Suprapubic skin (tissue), 4 donors: Measurements from ENCODE around the gene CDC25C. TPM values are rescaled to one million over a fixed set of nuclear protein-coding genes. Genes with fewer than 3 reads are reported as not detected.

ENCODE experiments used
- DNase-seq, 2 donors: peaks; one replicate each; pipeline ENCODE4 v3.0.0-alpha.2; 2019; ENCODE audit warnings: low spot score in 2 of 2
- H3K27ac ChIP-seq: fragments of 200-600 bp; sonication (generic); one replicate; pipeline ENCODE4 v1.5.1; 2019
- H3K27me3 ChIP-seq: fragments of 200-600 bp; sonication (generic); one replicate; pipeline ENCODE4 v1.5.1; 2019
- H3K36me3 ChIP-seq: fragments of 200-600 bp; sonication (generic); one replicate; pipeline ENCODE4 v1.5.1; 2019
- H3K4me1 ChIP-seq: fragments of 200-600 bp; sonication (generic); one replicate; pipeline ENCODE4 v1.5.1; 2019
- H3K4me3 ChIP-seq: fragments of 200-600 bp; sonication (generic); one replicate; pipeline ENCODE4 v1.5.1; 2019; ENCODE audit warnings: mild to moderate bottlenecking
- H3K9me3 ChIP-seq: fragments of 200-600 bp; sonication (generic); one replicate; pipeline ENCODE4 v1.5.1; 2019
- EP300 ChIP-seq: sonication (generic); formaldehyde crosslinking; IDR thresholded peaks from one replicate; pipeline ENCODE4 v1.6.1; 2017; ENCODE audit warnings: antibody characterized with exemption
- POLR2A ChIP-seq, 2 donors: fragments of 450-650 bp; IDR thresholded peaks; one replicate each; pipeline ENCODE4 v1.6.1; 2017; ENCODE audit warnings: antibody characterized with exemption in 2 of 2, mild to moderate bottlenecking in 2 of 2, moderate library complexity in 2 of 2
- POLR2AphosphoS5 ChIP-seq, 3 donors: sonication (generic); formaldehyde crosslinking; IDR thresholded peaks; one replicate each; pipeline ENCODE4 v1.6.1; 2017; ENCODE audit warnings: antibody characterized with exemption in 3 of 3
- WGBS: methylation state at CpG from one replicate; pipeline ENCODE4 v1.1.5; 2018; 5-methylcytosine and 5-hydroxymethylcytosine counted together
- total RNA-seq, 4 donors: library from RNA; depleted of rRNA; stranded (reverse); fragments of >200 nt; gene quantifications; one replicate each; pipeline ENCODE4 v1.1.0, GENCODE V29; 2016
- TF ChIP-seq, protein P1 (sequence below), 2 donors: fragments of 200-600 bp in 1 of 2; fragments of 450-650 bp in 1 of 2; sonication (generic) in 1 of 2; IDR thresholded peaks; one replicate each; pipeline ENCODE4 v1.5.1; 2016 to 2019; ENCODE audit warnings: antibody characterized with exemption in 2 of 2, mild to moderate bottlenecking in 1 of 2, moderate library complexity in 1 of 2

The CDC25C gene
- total RNA-seq, 4 donors from 2014 or later = 0.38 to 1.6 (median 1.3) TPM

DNA sequence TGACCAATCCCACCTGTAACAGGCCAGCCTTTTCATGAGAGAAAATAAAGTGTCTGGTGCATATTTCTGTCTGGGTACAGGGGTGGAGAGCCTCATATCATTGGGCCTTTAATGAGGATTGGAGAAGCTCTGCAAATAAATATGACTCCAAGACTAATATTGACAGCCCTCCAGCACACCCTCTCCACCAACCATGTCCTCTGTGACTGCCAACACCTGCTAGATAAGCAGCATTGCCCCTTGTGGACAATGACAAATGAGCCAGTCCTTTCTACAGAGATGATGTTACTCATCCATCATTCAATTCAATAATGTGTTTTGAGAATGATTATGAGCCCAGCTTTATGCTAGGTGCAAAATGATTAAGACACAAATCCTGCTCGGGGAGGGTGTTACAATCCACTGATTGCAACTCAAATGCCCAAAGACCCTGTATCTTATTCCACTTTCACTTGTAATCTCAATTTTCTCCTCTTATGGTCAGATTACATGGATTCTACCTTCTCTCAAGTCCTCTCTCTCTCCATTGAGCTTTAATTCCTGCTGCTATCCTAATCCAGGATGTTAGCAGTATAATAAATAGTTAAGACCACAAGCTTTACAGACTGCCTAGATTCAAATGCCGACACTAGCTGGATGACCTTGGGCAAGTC is 55.1 kb downstream of the CDC25C start:
- no peaks in the 10 kb centered on the region for H3K36me3 ChIP-seq
- WGBS = 78% methylated on average over 2 of the region's 2 CpGs
- peaks cover 12% of the 10 kb centered on the region for H3K27me3 ChIP-seq
- no peak for TF ChIP-seq POLR2AphosphoS5 (IDR thresholded peaks at IDR 0.05)
- TF ChIP-seq POLR2A (IDR thresholded peaks at IDR 0.05) = no peak
- no peak for TF ChIP-seq EP300
- TF ChIP-seq, protein P1, sequence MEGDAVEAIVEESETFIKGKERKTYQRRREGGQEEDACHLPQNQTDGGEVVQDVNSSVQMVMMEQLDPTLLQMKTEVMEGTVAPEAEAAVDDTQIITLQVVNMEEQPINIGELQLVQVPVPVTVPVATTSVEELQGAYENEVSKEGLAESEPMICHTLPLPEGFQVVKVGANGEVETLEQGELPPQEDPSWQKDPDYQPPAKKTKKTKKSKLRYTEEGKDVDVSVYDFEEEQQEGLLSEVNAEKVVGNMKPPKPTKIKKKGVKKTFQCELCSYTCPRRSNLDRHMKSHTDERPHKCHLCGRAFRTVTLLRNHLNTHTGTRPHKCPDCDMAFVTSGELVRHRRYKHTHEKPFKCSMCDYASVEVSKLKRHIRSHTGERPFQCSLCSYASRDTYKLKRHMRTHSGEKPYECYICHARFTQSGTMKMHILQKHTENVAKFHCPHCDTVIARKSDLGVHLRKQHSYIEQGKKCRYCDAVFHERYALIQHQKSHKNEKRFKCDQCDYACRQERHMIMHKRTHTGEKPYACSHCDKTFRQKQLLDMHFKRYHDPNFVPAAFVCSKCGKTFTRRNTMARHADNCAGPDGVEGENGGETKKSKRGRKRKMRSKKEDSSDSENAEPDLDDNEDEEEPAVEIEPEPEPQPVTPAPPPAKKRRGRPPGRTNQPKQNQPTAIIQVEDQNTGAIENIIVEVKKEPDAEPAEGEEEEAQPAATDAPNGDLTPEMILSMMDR (IDR thresholded peaks at IDR 0.05) = no peak
- no peaks in the 10 kb centered on the region for H3K9me3 ChIP-seq
- no peak overlapping the region for H3K27ac ChIP-seq
- no peak for DNase-seq
- no peak overlapping the region for H3K4me3 ChIP-seq
- peaks cover 9% of the 10 kb centered on the region for H3K4me1 ChIP-seq

DNA sequence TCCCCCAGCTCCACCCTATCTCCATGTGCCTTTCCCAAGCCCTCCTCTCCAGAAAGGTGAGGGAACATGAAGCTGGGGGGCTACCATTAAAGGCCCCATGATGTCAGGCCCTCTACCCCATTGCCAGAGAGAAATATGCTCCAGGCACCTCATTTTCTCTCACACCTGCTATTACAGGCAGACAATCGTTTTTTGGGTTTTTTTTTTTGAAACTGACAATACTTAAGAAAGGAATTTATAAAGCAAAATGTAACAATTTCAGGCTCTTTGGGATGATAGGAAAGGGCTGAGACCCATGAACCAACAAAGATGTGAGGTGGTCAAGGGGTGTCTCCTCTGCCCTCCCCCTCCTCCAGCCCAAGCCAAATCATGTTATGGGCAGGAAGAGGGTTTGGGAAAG is 55.7 kb downstream of the CDC25C start:
- WGBS = 45% methylated on average over 1 of the region's 1 CpG
- peaks cover 12% of the 10 kb centered on the region for H3K27me3 ChIP-seq
- no peaks in the 10 kb centered on the region for H3K36me3 ChIP-seq
- peaks cover 9% of the 10 kb centered on the region for H3K4me1 ChIP-seq
- no peak for DNase-seq
- H3K4me3 ChIP-seq = no peak overlapping the region
- no peaks in the 10 kb centered on the region for H3K9me3 ChIP-seq
- TF ChIP-seq EP300 (no peak), POLR2A (IDR thresholded peaks at IDR 0.05) (no peak), POLR2AphosphoS5 (IDR thresholded peaks at IDR 0.05) (no peak)
- TF ChIP-seq, protein P1 (IDR thresholded peaks at IDR 0.05) = no peak
- H3K27ac ChIP-seq = no peak overlapping the region

DNA sequence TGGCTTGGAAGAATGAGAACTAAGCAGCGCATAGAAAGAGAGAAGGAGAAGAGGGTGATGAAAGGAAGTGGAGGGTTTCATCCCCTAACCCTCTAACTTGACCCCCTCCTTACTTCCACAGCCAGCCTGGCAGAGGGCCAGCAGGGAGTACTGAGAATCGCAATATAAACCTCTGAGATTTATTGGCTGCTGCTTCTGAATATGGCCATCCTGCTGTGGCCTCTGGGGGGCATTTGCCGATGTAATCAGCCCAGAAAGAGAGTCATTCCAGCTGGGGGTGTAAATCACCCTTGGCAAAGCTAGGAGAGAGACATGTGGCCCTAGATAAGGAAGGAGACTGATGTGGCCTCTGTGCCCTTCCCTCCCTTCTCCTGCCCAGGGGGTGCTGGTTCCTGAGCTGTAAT is 56.2 kb downstream of the CDC25C start:
- H3K36me3 ChIP-seq = no peaks in the 10 kb centered on the region
- H3K27me3 ChIP-seq = peaks cover 12% of the 10 kb centered on the region
- TF ChIP-seq, protein P1 (IDR thresholded peaks at IDR 0.05) = no peak
- no peak for TF ChIP-seq POLR2AphosphoS5 (IDR thresholded peaks at IDR 0.05)
- TF ChIP-seq POLR2A (IDR thresholded peaks at IDR 0.05) = no peak
- no peak for TF ChIP-seq EP300
- no peaks in the 10 kb centered on the region for H3K9me3 ChIP-seq
- H3K4me3 ChIP-seq = no peak overlapping the region
- H3K4me1 ChIP-seq = peaks cover 9% of the 10 kb centered on the region
- H3K27ac ChIP-seq = no peak overlapping the region
- 62% methylated on average over 3 of the region's 3 CpGs for WGBS
- DNase-seq = no peak

DNA sequence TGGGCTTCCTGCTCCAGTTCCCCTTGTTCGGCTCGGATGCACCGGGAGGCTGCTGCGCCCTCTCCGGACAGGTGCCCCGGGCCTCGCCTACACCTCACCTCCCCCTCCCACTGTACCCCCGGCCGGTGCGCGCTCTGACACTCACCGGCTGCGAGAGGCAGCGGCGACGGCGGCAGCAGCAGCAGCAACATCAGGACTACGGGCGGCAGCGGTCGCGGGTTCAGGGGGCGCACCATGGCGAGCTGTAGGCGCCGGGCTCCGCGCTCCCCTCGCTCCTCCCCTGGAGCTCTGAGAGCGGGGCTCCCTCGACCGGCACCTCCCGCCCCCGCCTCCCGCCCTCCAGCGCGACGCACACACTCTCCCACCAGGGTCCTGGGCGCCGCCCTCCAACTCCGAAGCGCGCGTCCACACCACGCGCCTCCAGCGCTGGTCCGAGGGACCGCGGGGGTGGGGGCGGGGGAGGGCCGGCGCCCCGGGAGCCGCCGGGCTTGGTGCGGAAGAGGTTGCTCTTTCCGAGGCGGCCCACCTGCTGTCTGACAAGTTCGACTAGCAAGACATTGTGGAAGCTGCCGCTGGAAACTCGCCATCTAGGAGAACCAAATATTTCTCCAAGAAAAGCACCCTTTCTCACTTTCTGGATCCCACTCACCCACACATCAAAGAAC is 57.3 kb downstream of the CDC25C start, which contains the start of gene GFRA3:
Gene GFRA3 (minus strand): TSS at position 433 of the 665 bp plus-strand sequence. CDS start 197 bp downstream, at position 236.
- H3K9me3 ChIP-seq = no peaks in the 10 kb centered on the region
- peaks cover 12% of the 10 kb centered on the region for H3K27me3 ChIP-seq
- peak within 1 kb of the TSS; percentile 52 for H3K4me3 ChIP-seq
- H3K27ac ChIP-seq = no peak within 1 kb of the TSS
- DNase-seq = no peak
- TF ChIP-seq POLR2AphosphoS5 (IDR thresholded peaks at IDR 0.05) = no peak
- no peak for TF ChIP-seq POLR2A (IDR thresholded peaks at IDR 0.05)
- TF ChIP-seq, protein P1 (IDR thresholded peaks at IDR 0.05) = no peak
- TF ChIP-seq EP300 = no peak
- H3K36me3 ChIP-seq = no peaks in the 10 kb centered on the region
- WGBS = 5% methylated on average over 8 of the region's 62 CpGs
- peaks cover 9% of the 10 kb centered on the region for H3K4me1 ChIP-seq

DNA sequence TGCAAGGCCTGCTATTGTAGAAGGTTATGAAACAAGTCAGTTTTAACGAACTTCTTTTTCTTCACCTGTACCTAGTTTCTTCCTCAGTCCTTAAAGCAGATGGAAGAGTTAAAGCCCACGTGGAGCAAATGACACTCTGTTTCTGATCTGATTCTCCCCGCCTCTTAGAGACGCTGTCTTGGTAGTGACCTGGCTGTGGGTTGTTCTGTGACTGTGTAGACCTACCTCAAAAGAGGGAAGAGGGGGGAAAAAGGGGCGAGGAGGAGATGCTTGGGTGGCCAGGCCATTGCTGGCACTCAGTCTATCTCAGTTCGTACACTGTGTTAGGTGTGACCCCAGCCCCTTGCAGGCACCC is 57.8 kb downstream of the CDC25C start:
- Histone ChIP-seq H3K27ac (no peak overlapping the region), H3K9me3 (no peaks in the 10 kb centered on the region), H3K36me3 (no peaks in the 10 kb centered on the region), H3K27me3 (peaks cover 12% of the 10 kb centered on the region), H3K4me3 (peak overlapping the region; percentile 52), H3K4me1 (peaks cover 9% of the 10 kb centered on the region)
- 78% methylated on average over 6 of the region's 6 CpGs for WGBS
- TF ChIP-seq, protein P1 (IDR thresholded peaks at IDR 0.05) = no peak
- TF ChIP-seq POLR2A (IDR thresholded peaks at IDR 0.05) (no peak), EP300 (no peak), POLR2AphosphoS5 (IDR thresholded peaks at IDR 0.05) (no peak)
- no peak for DNase-seq
